Pons (tissue), 1 donor: ENCODE measurements around the gene TMPRSS9.
"Not testable (repeated sequence)": the region's sequence is repeated elsewhere in the genome, so short reads cannot be mapped to it uniquely, and the experiment has no call there.

Experiments
- DNase-seq: peaks from one replicate; pipeline ENCODE4 v3.0.0-alpha.2; 2016; ENCODE audit warnings: low spot score

Gene TMPRSS9

GRCh38 chr19:2462635-2463421 is 102.8 kb downstream of the TMPRSS9 start:
- DNase-seq: peak; percentile 35

- DNase-seq: not testable (repeated sequence)
These were observed 103.6 kb downstream of the TMPRSS9 start for GRCh38 chr19:2463694-2464093.

DNA sequence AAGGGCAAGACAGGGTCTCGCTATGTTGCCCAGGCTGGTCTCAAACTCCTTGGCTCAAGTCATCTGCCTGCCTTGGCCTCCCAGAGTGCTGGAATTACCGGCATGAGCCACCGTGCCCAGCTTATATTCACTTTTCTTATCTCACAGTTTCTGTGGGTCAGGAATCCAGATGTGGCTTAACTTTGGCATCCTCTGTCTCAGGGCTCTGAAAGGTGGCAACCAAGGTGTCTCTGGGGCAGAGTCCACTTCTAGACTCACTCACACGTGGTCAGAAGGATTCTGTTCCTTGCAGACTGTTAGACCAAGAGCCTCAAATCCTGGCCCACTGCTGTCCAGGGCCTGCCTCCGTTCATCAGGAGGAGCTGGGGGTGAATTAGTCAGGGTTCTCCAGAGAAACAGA is 104.3 kb downstream of the TMPRSS9 start:
- DNase-seq: no peak

- no peak for DNase-seq
These were observed 108.5 kb downstream of the TMPRSS9 start for GRCh38 chr19:2468596-2468995.

DNA sequence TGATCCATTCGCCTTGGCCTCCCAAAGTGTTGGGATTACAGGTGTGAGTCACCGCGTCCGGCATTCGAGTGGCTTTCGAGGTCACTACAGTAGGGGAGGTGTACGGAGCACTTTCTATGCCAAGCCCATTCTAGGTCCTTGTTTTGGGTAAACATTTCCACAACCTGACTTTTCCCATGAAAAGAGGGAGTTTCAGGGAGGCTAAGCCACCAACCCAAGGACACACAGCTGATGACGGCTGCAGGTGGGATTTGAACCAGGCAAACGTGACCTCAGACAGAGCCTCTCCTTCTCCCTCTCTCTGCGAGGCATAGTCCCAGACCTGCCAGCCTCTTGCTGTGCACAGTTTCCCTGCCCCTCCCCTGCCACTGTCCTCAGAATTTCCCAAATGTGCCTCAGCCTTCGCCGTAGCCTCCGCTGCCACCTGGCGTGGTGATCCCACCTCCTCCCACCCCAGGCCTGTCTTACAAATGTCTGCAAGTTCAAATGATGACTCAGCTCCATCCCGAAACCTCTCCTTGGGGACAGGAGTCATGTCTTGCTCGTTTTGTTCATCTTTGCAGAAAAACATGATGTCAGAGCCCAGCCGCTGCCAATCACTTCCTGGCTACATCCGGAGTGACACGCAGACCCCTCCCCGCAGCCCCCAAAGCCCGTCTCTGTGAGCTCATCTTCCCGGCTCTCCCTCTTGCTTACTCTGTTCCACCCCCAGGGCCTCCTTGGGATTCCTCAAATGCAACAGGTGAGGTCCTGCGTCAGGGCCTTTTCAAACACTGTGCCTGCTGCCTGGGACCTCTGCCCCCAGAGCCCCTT is 109.2 kb downstream of the TMPRSS9 start:
- DNase-seq: no peak

GRCh38 chr19:2469915-2470200 is 109.8 kb downstream of the TMPRSS9 start:
- not testable (repeated sequence) for DNase-seq

DNA sequence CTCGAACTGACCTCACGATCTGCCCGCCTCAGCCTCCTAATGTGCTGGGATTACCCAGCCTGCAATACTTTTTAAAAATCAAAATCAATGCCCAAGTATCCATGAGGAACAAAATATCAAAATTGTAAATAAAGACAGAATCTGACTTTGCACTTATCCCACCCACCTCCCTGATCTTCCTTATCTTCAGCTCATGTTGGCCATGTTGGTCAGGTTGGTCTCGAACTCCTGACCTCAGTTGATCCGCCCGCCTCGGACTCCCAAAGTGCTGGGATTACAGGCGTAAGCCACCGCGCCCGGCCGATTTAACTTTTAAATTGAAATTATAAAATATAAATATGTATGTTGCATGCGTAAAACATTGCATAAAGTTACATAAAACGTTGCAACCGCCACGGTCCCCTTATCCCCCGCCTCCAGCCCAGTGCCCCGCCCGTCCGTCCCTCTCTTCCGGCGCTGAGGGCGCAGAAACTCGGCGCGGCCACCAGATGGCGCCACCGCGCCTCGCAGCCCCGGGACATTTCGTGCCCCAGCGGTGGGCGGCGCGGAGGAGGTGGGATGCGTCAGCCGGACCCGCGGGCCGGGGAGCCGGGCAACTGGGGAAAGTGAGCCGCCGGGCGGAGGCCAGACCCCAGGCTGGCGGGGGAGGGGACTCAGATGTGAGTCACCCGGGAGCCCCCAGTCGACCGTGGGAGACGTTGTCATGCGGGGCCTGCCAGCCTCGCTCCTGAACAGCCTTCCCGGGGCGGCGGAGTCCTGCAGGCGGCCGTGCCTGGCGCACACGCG is 114.4 kb downstream of the TMPRSS9 start:
- peak; percentile 61 for DNase-seq

GRCh38 chr19:2475018-2475701 is 115.1 kb downstream of the TMPRSS9 start:
- no peak for DNase-seq
